Measurements from ENCODE around the gene GTF2F1. TPM values are rescaled to one million over a fixed set of nuclear protein-coding genes. Genes with fewer than 3 reads are reported as not detected.

The GTF2F1 gene
- total RNA-seq, 1 donor from 2014 or later: 65.9 TPM

- Mint-ChIP-seq H3K9me3 (peaks cover 2% of the 10 kb centered on the region), H3K4me1 (peaks cover 29% of the 10 kb centered on the region), H3K27ac (ENCODE audit: unreplicated experiment) (peak overlapping the region; percentile 14), H3K27me3 (ENCODE audit: low read depth) (peaks cover 20% of the 10 kb centered on the region), H3K4me3 (peak overlapping the region; percentile 52), H3K36me3 (ENCODE audit: low read depth) (peaks cover 3% of the 10 kb centered on the region)
- no peak for DNase-seq (ENCODE audit: low read depth, low spot score)
- TF ChIP-seq, protein P1, sequence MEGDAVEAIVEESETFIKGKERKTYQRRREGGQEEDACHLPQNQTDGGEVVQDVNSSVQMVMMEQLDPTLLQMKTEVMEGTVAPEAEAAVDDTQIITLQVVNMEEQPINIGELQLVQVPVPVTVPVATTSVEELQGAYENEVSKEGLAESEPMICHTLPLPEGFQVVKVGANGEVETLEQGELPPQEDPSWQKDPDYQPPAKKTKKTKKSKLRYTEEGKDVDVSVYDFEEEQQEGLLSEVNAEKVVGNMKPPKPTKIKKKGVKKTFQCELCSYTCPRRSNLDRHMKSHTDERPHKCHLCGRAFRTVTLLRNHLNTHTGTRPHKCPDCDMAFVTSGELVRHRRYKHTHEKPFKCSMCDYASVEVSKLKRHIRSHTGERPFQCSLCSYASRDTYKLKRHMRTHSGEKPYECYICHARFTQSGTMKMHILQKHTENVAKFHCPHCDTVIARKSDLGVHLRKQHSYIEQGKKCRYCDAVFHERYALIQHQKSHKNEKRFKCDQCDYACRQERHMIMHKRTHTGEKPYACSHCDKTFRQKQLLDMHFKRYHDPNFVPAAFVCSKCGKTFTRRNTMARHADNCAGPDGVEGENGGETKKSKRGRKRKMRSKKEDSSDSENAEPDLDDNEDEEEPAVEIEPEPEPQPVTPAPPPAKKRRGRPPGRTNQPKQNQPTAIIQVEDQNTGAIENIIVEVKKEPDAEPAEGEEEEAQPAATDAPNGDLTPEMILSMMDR (conservative IDR thresholded peaks at IDR 0.05): peak; percentile 20
These were observed 33.0 kb upstream of the GTF2F1 start for GRCh38 chr19:6425732-6426620.

DNA sequence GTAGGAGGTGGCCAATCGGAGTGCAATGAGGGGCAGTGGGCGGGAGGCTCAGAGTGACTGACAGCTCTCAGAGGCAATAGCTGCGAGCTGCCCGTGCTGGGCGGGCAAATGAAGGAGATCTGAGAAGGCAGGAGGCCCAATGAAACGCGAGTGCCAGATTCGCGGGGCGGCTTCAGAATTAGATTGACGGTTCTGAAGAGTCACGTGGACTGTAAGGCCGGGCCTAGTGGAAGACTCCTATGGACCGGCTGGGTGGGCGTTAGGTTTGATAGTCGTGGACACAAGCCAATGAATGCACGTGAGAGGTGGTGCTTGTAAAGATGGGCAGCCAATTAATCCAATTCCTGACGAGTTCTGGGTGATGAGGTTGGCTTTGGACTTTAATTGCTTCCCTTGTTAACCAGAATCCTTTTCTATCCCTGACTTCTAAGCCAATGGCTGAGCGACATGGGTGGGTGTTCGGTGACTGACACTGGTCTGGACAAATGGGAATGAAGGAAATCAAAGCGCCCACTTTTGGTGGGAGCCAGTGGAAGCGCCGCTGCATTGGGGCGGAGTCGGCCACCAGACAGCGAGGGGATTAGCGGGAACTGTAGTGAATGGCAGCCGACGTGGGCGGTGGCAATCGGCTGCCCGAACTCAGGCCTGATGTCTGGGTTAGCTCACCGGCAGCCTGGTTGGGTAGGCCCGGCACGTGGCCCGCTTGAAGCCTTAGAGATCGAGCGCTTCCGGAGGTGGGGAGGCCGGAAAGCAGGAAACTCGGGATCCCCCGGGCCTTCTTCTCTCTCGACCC, 32.2 kb upstream of the GTF2F1 start:
- Mint-ChIP-seq H3K4me1 (peaks cover 34% of the 10 kb centered on the region), H3K27me3 (ENCODE audit: low read depth) (peaks cover 14% of the 10 kb centered on the region), H3K27ac (ENCODE audit: unreplicated experiment) (no peak overlapping the region), H3K4me3 (peak overlapping the region; percentile 94), H3K9me3 (peaks cover 2% of the 10 kb centered on the region), H3K36me3 (ENCODE audit: low read depth) (peaks cover 7% of the 10 kb centered on the region)
- DNase-seq (ENCODE audit: low read depth, low spot score): peak; percentile 96
- TF ChIP-seq, protein P1 (conservative IDR thresholded peaks at IDR 0.05): no peak

- Mint-ChIP-seq H3K27me3 (ENCODE audit: low read depth) (peaks cover 7% of the 10 kb centered on the region), H3K27ac (ENCODE audit: unreplicated experiment) (peak within 1 kb of the TSS; percentile 88), H3K4me1 (peaks cover 34% of the 10 kb centered on the region), H3K36me3 (ENCODE audit: low read depth) (peaks cover 7% of the 10 kb centered on the region), H3K4me3 (peak within 1 kb of the TSS; percentile 97), H3K9me3 (peaks cover 2% of the 10 kb centered on the region)
- DNase-seq (ENCODE audit: low read depth, low spot score): no peak
- TF ChIP-seq, protein P1 (conservative IDR thresholded peaks at IDR 0.05): no peak
These were observed 31.4 kb upstream of the GTF2F1 start, which contains the start of gene KHSRP for GRCh38 chr19:6424195-6424938. TSS of gene KHSRP (minus strand) at chr19:6424811. CDS start at chr19:6424701, 110 bp downstream.

- peak; percentile 45 for DNase-seq (ENCODE audit: low read depth, low spot score)
- Mint-ChIP-seq H3K27me3 (ENCODE audit: low read depth) (peaks cover 6% of the 10 kb centered on the region), H3K36me3 (ENCODE audit: low read depth) (peaks cover 7% of the 10 kb centered on the region), H3K4me1 (peaks cover 34% of the 10 kb centered on the region), H3K4me3 (peak overlapping the region; percentile 97), H3K9me3 (peaks cover 2% of the 10 kb centered on the region), H3K27ac (ENCODE audit: unreplicated experiment) (peak overlapping the region; percentile 88)
- TF ChIP-seq, protein P1 (conservative IDR thresholded peaks at IDR 0.05): no peak
These were observed 30.7 kb upstream of the GTF2F1 start for GRCh38 chr19:6423499-6424194.
